ENCODE measurements around the gene GEMIN4. TPM values are rescaled to one million over a fixed set of nuclear protein-coding genes. Genes with fewer than 3 reads are reported as not detected.

GEMIN4 gene
- total and polyA plus RNA-seq, 10 of the 15 experiments (the other 5 are each of a cell fraction or from before 2014, with no cell fraction given), result 2.4 to 55.6 (median 34.5) TPM

- FAIRE-seq (no peak), DNase-seq (ENCODE audit: low read depth, low spot score) (no peak), ATAC-seq (no peak)
- H4K20me1 ChIP-seq (ENCODE audit: control insufficient read depth, insufficient read depth), result no peaks in the 10 kb centered on the region
- ChIA-PET CTCF (no interaction called here), RAD21 (ENCODE audit: unreplicated experiment) (no interaction called here), SMC1A (ENCODE audit: uncharacterized antibody, unreplicated experiment) (no interaction called here), POLR2A (no interaction called here)
- intact Hi-C loops (cut with micrococcal nuclease; ENCODE audit: unreplicated experiment), result no loop called here
- TF ChIP-seq ZNF217 (IDR thresholded peaks at IDR 0.05), result no peak
- no peak for TF ChIP-seq TAF1 (IDR thresholded peaks at IDR 0.05; ENCODE audit: borderline replicate concordance, low read depth, low read length)
- TF ChIP-seq POLR2A (IDR thresholded peaks at IDR 0.05; ENCODE audit: low read depth, low read length), result no peak
- no peak for TF ChIP-seq SIN3A (IDR thresholded peaks at IDR 0.05; ENCODE audit: low read depth, low read length)
- H3K4me1 ChIP-seq (ENCODE audit: control insufficient read depth, insufficient read depth, low read length), result no peaks in the 10 kb centered on the region; the same call in 1 of the 2 replicates
- in situ Hi-C loops (cut with MboI), result no loop called here
- H3K9ac ChIP-seq (ENCODE audit: control insufficient read depth, insufficient read depth, low read length), result no peak overlapping the region
- no peak overlapping the region for H3K4me3 ChIP-seq
- BruUV-seq (replicated peaks), result no TSS peak
- no peak overlapping the region for H3K4me2 ChIP-seq (ENCODE audit: control insufficient read depth, insufficient read depth)
- 91% methylated on average over 14 of the region's 14 CpGs for WGBS (ENCODE audit: insufficient coverage, insufficient replicate concordance, low lambda C conversion rate, missing lambda C conversion rate)
- H3K9me3 ChIP-seq (replicated peaks; ENCODE audit: control insufficient read depth, insufficient read depth, low read length), result no peaks in the 10 kb centered on the region
- H3K36me3 ChIP-seq (ENCODE audit: control insufficient read depth in 2 of 2, insufficient read depth in 2 of 2, low read length in 1 of 2), result peaks cover 11% of the 10 kb centered on the region in 2 experiments; a peak in 3 of 4 replicates
- H3K79me2 ChIP-seq (ENCODE audit: control insufficient read depth, insufficient read depth, low read length), result peaks cover 4% of the 10 kb centered on the region
- H2AFZ ChIP-seq (ENCODE audit: control insufficient read depth, low read depth, low read length), result no peak overlapping the region
- no peak overlapping the region for H3K27ac ChIP-seq (ENCODE audit: control insufficient read depth, insufficient read depth)
- H3K27me3 ChIP-seq (replicated peaks in 1 of 2; ENCODE audit: control insufficient read depth in 2 of 2, insufficient read depth in 2 of 2, low read length in 1 of 2), result no peaks in the 10 kb centered on the region
Observed at GRCh38 chr17:789160-789840, 37.2 kb upstream of the GEMIN4 start.

GRCh38 chr17:788551-788950 is 36.5 kb upstream of the GEMIN4 start:
- no peak overlapping the region for H3K4me2 ChIP-seq (ENCODE audit: control insufficient read depth, insufficient read depth)
- 95% methylated on average over 4 of the region's 4 CpGs for WGBS (ENCODE audit: insufficient coverage, insufficient replicate concordance, low lambda C conversion rate, missing lambda C conversion rate)
- H3K79me2 ChIP-seq (ENCODE audit: control insufficient read depth, insufficient read depth, low read length), result peaks cover 10% of the 10 kb centered on the region
- no peak overlapping the region for H3K9ac ChIP-seq (ENCODE audit: control insufficient read depth, insufficient read depth, low read length)
- H3K9me3 ChIP-seq (replicated peaks; ENCODE audit: control insufficient read depth, insufficient read depth, low read length), result no peaks in the 10 kb centered on the region
- no peaks in the 10 kb centered on the region for H4K20me1 ChIP-seq (ENCODE audit: control insufficient read depth, insufficient read depth)
- ChIA-PET SMC1A (ENCODE audit: uncharacterized antibody, unreplicated experiment) (no interaction called here), CTCF (interaction anchor here (1.6 kb wide), 1 partner anchor 193 kb away, joined by 6 read pairs; no protein-coding TSS in a partner anchor), RAD21 (ENCODE audit: unreplicated experiment) (interaction anchor here (0.7 kb wide), 1 partner anchor 265 kb away, joined by 3 read pairs; no protein-coding TSS in a partner anchor), POLR2A (interaction anchor here (0.7 kb wide), 1 partner anchor 544 kb away, joined by 3 read pairs; no protein-coding TSS in a partner anchor)
- no peak overlapping the region for H3K27ac ChIP-seq (ENCODE audit: control insufficient read depth, insufficient read depth)
- in situ Hi-C loops (cut with MboI), result no loop called here
- intact Hi-C loops (cut with micrococcal nuclease; ENCODE audit: unreplicated experiment), result no loop called here
- peaks cover 11% of the 10 kb centered on the region in 2 experiments; a peak in 3 of 4 replicates for H3K36me3 ChIP-seq (ENCODE audit: control insufficient read depth in 2 of 2, insufficient read depth in 2 of 2, low read length in 1 of 2)
- no peak for ATAC-seq
- BruUV-seq (replicated peaks), result no TSS peak
- H3K4me1 ChIP-seq (ENCODE audit: control insufficient read depth, insufficient read depth, low read length), result peaks cover 6% of the 10 kb centered on the region
- DNase-seq (ENCODE audit: low read depth, low spot score), result no peak
- no peaks in the 10 kb centered on the region for H3K27me3 ChIP-seq (replicated peaks in 1 of 2; ENCODE audit: control insufficient read depth in 2 of 2, insufficient read depth in 2 of 2, low read length in 1 of 2)
- no peak overlapping the region for H3K4me3 ChIP-seq
- TF ChIP-seq NRF1 (conservative IDR thresholded peaks at IDR 0.05; ENCODE audit: low read depth, low read length) (no peak), DPF2 (IDR thresholded peaks at IDR 0.05) (no peak), E2F8 (IDR thresholded peaks at IDR 0.05; ENCODE audit: low read depth, partially characterized antibody) (no peak), RAD51 (IDR thresholded peaks at IDR 0.05) (no peak), EED (IDR thresholded peaks at IDR 0.05; ENCODE audit: low read depth) (no peak), TCF7 (IDR thresholded peaks at IDR 0.05; ENCODE audit: borderline replicate concordance) (no peak), BCL11A (IDR thresholded peaks at IDR 0.05; ENCODE audit: low read depth, low read length) (no peak), BMI1 (IDR thresholded peaks at IDR 0.05; ENCODE audit: borderline replicate concordance) (no peak), RCOR1 (conservative IDR thresholded peaks at IDR 0.05; ENCODE audit: low read depth, low read length) (no peak), MEF2B (IDR thresholded peaks at IDR 0.05; ENCODE audit: partially characterized antibody, poor library complexity, severe bottlenecking) (no peak), SUPT20H (IDR thresholded peaks at IDR 0.05; ENCODE audit: borderline replicate concordance, control insufficient read depth, low read depth, low read length) (no peak)
- no peak for FAIRE-seq
- H2AFZ ChIP-seq (ENCODE audit: control insufficient read depth, low read depth, low read length), result no peak overlapping the region
